GM18511 (cell line): ENCODE results near the gene AFDN.
"Not testable (repeated sequence)": the region's sequence is repeated elsewhere in the genome, so short reads cannot be mapped to it uniquely, and the experiment has no call there.

Experiments used
- ATAC-seq: cut with Tn5 transposase; IDR thresholded peaks from one replicate; pipeline ENCODE4 v1.9.1; 2021; ENCODE audit warnings: mild to moderate bottlenecking, moderate library complexity; ENCODE audit not compliant: unreplicated experiment

AFDN gene

DNA sequence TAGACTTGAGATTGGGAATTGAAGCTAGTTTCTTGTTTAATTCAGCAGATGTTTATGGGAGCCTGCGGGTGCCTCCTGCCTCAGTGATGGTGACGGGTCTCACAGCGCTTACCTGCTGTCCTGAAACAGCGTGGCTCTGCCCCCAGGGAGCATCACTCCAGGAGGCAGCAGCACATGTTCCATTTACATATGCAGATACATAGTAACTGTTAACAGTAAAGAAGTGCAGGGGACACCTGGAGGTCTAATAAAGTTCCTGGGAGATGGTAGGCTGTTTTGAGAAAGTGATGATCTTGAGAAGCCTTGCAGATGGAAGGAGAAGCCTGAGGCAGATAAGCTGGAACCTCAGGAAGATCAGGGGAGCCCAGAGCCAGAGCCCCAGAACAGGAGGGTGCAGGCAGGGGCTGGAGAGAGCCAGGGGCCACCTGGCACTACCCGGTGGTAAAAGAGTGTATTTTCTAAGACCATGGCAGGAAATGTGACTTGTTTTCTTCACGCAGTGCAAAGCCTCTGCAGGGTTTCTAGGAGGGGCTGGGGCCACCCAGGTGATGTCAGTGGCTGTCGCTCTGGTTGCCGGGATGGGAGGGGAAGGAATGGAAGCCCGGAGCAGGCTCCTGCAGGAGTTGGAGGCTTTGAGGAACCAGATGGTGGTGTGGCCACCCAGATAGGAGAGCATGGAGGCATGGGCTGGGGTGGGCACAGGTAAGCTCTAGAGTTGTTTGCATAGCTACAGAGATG is 146.6 kb downstream of the AFDN start:
- ATAC-seq: no peak

DNA sequence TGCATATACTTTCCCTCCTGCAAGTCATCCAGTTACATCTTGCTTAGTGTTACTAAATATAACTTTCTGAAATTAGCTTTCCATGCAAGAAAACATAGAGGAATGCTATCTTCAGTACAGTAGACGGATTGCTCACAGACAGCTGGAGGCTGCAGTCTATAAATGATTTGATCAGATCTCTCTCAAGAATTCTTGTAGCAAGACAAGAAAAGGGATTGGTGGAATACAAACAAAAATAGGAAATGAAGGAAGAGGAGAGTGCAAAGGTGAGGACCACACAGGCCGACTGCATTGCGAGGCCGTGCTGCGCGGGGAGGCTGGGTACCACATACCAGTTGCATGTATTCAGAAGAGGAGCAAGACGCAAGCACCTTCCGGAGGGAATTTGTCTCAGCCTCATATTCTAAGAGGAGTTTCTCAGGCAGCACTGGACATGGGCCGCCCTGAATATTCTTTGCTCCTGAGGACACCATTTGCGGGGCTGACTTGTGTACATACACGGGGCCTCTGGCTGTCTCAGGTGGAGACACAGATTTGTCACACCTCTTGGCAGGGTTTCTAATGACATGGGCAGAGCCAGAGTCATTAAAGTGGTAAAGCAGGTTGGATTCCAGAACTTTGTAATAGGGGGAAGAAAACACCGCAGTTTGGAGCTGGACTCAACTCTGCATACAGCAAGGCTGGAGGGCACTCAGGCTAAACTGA is 148.1 kb downstream of the AFDN start:
- ATAC-seq: no peak

DNA sequence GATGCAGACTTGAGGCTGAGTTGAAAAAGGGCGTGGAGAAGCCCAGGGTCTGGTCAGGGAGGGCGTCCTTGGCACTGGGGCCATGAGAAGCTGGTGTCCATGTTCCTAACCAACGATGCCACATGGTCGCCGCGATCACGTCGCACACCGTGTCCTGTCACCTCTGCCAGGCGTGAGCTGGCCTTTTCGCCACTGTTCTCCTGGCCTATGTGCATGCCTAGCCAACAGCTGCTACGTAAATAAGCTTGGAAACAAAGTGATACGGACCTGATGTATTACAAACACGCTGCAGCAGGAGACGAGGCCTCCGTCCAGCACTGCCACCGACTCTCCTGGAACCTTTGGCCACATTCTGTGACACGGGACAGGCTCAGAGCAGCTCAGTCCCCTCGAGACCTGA is 148.7 kb downstream of the AFDN start:
- no peak for ATAC-seq

DNA sequence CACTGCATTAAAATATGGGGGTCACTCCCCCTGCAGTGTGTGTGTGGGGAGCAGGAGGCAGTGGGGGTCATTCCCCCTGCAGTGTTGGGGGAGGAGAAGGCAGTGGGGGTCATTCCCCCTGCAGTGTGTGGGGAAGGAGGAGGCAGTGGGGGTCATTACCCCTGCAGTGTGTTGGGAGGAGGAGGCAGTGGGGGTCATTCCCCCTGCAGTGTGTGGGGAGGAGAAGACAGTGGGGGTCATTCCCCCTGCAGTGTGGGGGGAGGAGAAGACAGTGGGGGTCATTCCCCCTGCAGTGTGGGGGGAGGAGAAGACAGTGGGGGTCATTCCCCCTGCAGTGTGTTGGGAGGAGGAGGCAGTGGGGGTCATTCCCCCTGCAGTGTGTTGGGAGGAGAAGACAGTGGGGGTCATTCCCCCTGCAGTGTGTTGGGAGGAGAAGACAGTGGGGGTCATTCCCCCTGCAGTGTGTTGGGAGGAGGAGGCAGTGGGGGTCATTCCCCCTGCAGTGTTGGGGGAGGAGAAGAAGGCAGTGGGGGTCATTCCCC is 149.5 kb downstream of the AFDN start:
- ATAC-seq: not testable (repeated sequence)

DNA sequence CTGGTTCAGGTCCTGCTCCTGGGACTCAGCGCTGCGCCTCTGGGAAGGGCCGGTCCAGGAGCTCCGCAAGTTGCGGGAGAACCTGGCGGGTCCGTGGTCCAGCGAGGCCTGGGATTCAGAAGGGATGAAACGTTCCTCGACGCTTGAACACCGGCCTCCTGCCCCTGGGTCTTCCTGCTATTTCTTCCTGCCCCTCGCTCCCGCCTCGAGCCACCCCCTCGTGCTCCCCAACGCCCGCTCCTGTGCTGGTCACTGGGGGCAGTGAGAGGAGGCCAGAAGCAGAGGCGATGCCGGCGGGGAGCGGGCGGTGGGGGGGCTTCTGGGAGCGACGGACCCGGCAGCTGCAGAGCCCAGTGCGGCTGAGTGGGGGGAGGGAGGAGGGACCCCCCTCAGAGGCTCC is 150.0 kb downstream of the AFDN start:
- no peak for ATAC-seq

DNA sequence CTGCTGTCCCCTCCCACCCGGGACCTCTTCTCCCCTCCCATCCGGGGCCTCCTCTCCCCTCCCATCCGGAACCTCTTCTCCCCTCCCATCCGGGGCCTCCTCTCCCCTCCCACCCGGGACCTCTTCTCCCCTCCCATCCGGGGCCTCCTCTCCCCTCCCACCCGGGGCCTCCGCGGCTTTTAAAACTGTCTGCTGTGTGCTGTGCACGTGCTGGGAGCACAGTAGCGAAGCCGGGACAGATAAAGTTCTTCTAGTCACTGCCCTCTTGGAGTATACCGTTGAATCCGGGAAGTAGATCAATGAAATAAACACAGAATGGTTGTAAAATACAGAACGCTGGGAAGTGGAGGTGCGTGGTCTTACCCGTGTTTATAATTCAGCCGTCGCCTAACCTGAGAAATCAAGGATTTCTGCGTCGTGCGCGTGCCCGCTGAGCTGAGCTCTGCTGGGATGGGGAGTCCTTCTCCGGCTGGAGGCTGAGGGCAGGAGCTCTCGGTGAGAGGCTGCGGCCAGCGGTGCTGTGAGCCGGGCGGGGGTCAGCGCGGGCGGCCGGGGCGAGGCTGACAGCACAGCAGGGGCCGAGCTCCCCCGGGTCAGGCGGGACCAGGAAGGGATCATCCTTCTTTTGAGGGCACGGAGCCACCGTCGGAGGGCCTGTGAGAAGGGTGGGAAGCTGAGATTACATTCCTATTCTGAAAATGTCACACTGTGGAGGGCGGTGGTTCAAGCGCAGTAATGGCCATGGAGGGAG is 151.2 kb downstream of the AFDN start:
- ATAC-seq: no peak

DNA sequence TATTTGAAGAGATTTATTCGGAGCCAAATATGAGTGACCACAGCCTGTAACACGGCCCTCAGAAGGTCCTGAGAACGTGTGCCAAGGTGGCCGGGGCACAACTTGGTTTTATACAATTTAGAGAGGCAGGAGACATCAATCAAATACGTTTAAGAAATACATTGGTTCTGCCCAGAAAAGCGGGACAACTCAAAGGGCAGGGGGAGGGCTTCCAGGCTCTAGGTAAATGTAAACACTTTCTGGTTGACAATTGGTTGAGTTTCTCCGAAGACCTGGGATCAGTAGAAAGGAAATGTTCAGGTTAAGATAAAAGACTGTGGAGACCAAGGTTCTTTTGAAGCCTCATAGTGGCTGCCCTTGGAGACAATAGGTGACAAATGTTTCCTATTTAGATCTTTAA is 151.9 kb downstream of the AFDN start:
- no peak for ATAC-seq

DNA sequence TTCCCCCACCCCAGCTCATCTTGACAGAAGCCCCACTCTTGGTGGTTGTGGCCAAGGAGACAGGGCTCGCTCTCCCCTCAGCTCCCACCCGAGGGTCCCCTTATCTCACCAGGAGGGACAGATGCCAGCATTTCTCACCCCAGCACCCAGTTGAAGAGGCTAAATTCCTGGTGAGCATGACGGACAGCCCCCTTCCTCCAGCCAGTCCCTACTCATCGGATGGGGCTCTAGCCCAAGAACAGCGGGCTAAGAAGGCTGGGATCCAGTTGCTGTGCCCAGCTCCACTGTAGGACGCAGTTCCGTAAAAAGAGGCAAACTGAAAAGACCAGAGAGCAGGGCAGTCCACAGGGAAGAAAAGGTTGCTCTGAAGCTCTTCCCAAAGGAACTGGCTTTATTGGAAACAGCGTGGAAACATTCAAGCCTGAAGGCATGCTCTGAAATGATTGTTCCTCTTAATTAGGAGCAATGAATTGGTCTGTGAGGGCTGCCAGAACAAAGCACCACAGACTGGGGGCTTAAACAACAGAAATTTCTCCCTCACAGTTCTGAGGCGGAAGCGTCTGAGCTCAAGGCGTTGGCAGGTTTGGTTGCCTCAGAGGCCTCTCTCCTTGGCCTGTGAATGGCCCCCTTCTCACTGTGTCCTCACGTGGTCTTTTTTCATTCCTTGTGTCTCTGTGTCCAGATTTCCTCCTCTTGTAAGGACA is 152.9 kb downstream of the AFDN start:
- ATAC-seq: no peak

DNA sequence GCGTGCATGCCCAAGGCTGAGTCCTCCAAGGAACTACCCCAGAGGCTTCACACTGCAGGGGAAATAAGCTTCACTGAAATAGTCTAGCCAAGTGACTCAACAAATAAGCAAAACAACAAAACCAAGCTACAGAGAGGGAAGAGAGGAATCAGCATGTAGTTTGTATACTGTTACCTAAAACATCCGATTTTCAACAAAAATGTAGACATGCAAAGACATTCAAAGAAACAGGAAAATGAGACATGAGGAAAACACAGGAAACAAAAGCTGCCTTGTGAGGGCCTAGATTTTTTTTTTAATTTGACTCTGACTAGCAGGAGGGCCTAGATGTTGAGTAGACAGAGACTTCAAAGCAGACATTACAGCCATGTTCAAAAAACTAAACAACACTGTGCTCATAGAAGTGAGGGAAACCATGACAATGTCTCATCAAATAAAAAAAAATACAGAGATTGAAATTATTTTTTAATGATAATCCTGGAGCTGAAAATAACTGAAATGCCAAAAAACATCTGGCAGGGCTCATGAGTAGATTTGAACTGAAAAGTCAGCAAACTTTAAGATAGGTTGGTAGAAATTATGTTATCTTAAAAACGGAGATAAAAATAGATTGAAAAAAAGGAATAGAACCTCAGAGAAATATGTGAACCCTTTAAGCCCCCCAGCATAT is 154.3 kb downstream of the AFDN start:
- ATAC-seq: no peak

DNA sequence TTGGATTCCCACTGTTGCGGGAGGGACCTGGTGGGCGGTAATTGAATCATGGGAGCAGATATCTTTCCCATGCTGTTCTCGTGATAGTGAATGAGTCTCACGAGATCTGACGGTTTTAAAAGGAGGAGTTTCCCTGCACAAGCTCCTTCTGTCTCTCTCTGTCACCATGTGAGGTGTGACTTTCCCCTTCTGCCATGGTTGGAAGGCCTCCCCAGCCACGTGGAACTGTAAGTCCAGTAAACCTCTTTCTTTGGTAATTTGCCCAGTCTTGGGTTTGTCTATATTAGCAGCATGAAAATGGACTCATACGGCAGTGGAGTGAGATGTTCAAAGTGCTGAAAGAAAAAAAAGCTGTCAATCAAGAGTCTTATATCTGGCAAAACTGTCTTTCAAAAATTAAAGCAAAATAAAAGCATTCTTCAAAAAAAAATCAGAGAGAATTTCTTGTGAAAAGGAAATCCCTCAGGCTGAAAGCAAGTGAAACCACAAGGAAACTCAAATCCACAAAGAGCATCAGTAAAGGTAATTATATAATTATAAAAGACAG is 155.3 kb downstream of the AFDN start:
- no peak for ATAC-seq

DNA sequence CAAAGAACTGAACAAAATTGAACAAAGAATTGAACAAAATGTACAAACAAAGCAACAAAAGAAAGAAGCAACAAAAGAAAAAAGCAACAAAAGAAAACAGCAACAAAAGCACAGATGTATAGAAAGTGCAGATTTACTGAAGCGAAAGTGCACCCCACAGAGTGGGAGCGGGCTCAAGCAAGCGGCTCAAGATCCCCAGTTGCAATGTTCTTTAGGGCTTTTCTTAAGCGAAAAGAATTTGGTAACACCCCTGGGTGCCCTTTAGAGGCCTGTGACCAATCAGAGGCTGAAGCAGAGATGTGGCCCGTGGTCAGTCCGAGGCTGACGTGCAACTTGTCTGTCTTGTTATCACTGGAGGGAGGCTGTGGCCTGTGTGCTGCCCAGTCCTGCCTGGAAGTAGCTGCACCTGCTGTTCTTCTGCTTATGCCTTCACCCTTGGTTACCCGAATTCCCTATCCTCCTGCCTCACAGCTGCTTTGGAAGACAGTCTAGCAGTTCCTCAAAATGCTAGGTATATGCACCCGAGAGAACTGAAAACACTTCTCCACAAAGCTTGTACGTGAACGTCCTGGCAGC is 157.5 kb downstream of the AFDN start:
- no peak for ATAC-seq

DNA sequence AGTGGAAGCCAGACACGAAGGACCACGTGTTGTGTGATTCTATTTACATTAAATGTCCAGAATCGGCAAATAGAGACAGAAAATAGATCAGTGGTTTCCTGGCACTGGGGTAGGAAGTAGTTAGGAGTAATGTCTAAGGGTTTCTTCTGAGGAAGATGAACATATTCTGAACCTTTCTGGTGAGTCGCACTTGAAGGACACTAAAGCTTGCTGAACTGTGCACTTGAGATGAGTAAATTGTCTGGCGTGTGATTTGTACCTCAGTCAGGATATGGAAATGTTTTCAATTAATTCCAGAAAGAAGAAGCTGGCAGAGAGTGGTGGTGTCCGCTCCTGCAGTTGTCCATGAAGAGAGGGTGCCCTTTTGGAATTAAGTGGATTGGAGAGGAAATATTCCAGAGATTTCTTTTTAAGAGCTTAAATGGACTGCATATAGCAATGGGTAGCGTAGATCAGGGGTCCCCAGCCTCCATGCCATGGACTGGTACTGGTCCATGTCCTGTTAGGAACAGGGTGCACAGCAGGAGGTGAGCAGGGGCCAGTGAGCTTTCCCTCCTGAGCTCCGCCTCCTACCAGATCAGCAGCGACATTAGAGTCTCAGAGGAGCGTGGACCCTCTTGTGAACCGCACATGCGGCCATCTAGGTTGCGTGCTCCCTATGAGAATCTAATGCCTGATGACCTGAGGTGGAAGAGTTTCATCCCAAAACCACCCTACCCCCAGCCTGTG is 158.3 kb downstream of the AFDN start:
- no peak for ATAC-seq

DNA sequence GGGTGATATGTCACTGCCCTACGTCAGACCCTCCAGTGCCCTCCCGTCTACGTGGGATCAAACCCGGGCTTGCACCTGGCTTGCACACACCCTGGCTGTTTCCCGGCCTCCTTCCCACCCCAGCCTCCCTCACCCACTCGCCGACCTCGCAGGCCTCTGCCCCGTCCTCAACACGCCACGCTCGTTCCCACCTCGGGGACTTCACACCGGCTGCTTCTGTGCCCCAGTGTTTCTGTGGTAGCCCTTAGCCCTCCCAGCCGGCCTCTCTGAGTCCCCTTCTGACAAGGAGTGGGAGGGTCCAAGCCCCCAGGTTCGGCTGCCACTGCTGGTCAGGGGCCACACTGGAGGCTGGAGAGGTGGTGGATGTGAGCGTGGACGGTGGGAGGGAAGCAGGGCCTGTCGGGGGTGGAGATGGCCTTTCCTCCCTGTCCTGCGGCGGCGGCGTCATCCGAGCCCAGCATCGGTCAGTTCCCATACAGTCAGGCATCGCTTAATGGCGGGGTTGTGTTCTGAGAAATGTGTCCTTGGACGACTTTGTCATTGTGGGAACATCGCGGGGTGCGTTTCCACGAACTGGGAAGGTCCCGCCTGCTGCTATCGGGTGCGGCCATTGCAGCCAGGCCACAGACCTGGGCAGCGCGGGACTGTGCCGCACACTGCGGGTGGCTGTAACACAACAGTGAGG is 159.3 kb downstream of the AFDN start:
- ATAC-seq: no peak

DNA sequence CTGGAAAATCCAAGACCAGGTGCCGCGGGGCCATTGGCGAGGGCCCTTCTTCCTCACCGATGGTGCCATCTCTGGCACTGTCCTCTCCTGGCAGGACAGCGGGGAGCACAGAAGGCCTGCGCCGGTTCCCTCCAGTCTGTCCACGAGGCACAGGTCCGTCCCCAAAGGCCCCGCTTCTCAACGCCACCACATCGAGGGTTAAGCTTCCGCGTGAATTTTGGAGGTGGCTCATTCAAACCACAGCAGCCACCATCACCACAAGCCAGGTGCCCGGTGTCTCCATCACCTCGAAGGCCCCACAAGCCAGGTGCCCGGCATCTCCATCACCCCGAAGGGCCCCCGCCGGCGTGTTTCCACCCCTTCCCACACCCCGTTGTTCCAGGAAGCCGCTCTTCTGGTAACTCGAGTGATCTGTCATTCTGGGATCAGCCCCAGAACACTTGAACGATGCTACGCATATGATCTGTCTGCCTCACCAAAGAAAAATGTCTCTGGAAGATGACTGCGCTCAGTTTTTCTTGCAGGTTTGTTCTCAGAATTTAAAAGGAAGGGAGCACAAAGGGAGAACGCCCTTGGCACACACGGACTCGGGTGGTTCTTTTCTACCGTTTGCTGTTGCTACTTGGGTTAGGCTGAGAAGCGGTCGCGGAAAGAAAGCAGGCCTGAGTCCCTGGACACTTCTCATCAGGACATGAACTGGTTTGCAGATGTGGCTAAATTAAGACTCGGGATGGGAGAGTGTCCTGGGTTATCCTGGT is 160.9 kb downstream of the AFDN start:
- no peak for ATAC-seq

DNA sequence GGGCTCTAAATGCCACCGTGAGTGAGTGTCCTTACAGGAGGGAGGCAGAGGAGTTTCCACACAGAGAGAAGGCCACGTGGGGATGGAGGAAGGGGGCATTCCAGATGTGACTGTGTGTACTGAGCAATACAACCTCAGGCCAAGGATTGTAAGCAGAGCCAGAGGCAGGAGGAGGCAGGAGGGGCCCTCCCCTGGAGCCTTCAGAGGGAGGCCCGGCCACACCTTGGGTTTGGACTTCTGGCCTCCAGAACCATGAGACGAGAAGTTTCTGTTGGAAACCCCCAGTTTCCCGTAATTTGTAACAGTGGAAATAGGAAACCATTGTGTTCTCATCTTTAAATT is 161.4 kb downstream of the AFDN start:
- ATAC-seq: no peak

DNA sequence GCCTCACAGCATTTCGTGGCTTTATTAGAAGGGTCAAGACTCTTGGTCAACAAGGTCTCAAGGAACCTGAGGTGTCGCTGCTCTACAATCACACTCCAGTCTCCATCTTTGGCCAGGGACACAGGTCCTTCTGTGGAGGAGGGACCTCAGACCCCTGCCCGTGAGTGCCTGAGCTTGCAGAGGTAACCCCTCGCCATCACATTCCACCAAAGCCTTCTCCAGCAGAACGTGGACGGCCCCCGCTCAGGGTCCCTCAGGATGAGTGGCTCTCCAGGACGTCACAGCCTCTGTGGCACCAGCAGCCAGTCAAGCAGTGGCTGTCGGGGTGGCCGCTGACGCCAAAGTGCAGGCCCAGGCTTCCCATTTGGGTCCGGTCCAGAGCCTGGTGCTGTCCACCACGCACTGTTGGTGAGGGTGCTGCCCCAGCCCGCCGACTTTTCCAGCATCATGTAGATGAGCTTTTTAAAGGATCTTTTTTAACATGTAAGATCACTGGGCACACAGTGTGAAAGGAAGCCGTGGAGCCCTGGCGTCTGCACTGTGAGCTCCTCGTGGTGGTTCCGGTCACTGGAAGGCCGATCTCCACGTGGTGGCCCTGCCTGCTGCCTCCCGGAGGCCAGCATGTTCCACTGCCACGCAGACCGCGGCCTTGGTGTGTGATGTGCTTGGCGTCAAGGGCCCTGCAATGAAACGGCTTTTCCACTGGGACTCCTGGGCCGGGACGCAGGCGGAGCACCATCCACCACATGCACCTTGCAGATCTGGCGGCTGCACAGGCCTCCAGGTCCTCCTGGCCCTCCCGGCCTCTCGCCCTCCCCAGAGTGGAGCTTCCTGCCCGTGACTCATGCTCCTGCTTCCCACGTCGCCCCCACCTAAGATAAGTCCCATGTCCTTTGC is 162.5 kb downstream of the AFDN start:
- no peak for ATAC-seq
